Measurements from ENCODE around the gene ROCK2. TPM values are rescaled to one million over a fixed set of nuclear protein-coding genes. Genes with fewer than 3 reads are reported as not detected.

ROCK2 gene
- polyA plus RNA-seq, 3 donors, result 2.8 to 10.2 (median 4.3) TPM

DNA sequence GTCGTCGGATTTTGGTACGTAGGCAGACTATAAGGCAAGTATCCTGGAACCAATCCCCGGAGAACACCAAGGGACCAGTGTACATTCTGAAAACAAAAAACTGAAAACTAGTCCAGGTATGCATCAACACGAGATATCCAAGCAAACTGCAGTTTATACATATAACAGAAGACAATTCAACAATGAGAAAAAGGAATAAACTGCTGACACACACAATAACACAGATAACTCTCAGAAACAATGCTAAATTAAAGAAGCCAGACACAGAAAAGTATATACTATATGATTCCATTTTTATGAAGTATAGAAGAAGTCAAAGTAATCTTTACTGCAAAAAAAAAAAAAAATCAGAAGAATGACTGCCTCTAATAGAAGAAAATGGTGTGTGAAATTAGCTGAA lies 5.9 kb downstream of the ROCK2 start:
- Mint-ChIP-seq H3K9me3 (no peaks in the 10 kb centered on the region), H3K4me1 (peaks cover 32% of the 10 kb centered on the region), H3K27me3 (ENCODE audit: low read depth in 3 of 3) (peaks cover 0 to 2% (median 0%) of the 10 kb centered on the region in 3 donors), H3K4me3 (no peak overlapping the region), H3K27ac (peak overlapping the region in 1 of 7 donors; percentile 45), H3K36me3 (no peaks in the 10 kb centered on the region)
- Histone ChIP-seq H3K4me3 (replicated peaks in 1 of 3; ENCODE audit: low read depth in 2 of 3, low read length in 3 of 3) (no peak overlapping the region), H3K27ac (ENCODE audit: low read depth in 1 of 2, low read length in 2 of 2) (no peak overlapping the region), H3K27me3 (ENCODE audit: control insufficient read depth in 2 of 2, insufficient read depth in 2 of 2, low read length in 2 of 2) (no peaks in the 10 kb centered on the region), H3K9ac (ENCODE audit: insufficient read depth, low read length, poor library complexity, severe bottlenecking) (no peak overlapping the region), H3K9me3 (replicated peaks in 1 of 2; ENCODE audit: control insufficient read depth in 1 of 2, insufficient read depth in 1 of 2, low read length in 2 of 2) (no peaks in the 10 kb centered on the region), H4K20me1 (ENCODE audit: insufficient read depth, low read length) (peaks cover 94% of the 10 kb centered on the region), H3K79me2 (ENCODE audit: insufficient read depth, low read length) (peaks cover 100% of the 10 kb centered on the region), H3K4me2 (replicated peaks; ENCODE audit: extremely low read depth, low read length, poor library complexity, severe bottlenecking) (no peak overlapping the region), H3K4me1 (ENCODE audit: control insufficient read depth in 1 of 2, insufficient read depth in 2 of 2, low read length in 2 of 2) (peaks cover 15 to 18% of the 10 kb centered on the region in 2 donors), H2AFZ (ENCODE audit: insufficient read depth, low read depth, low read length, poor library complexity, severe bottlenecking) (no peak overlapping the region), H3K36me3 (replicated peaks in 1 of 2; ENCODE audit: control insufficient read depth in 1 of 2, insufficient read depth in 2 of 2, low read length in 2 of 2) (no peaks in the 10 kb centered on the region)
- intact Hi-C loops (cut with micrococcal nuclease), result no loop called here
- TF ChIP-seq, protein P1, sequence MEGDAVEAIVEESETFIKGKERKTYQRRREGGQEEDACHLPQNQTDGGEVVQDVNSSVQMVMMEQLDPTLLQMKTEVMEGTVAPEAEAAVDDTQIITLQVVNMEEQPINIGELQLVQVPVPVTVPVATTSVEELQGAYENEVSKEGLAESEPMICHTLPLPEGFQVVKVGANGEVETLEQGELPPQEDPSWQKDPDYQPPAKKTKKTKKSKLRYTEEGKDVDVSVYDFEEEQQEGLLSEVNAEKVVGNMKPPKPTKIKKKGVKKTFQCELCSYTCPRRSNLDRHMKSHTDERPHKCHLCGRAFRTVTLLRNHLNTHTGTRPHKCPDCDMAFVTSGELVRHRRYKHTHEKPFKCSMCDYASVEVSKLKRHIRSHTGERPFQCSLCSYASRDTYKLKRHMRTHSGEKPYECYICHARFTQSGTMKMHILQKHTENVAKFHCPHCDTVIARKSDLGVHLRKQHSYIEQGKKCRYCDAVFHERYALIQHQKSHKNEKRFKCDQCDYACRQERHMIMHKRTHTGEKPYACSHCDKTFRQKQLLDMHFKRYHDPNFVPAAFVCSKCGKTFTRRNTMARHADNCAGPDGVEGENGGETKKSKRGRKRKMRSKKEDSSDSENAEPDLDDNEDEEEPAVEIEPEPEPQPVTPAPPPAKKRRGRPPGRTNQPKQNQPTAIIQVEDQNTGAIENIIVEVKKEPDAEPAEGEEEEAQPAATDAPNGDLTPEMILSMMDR (IDR thresholded peaks at IDR 0.05), result no peak
- 100% methylated on average over 5 of the region's 5 CpGs for WGBS (ENCODE audit: insufficient coverage)
- no peak for DNase-seq

DNA sequence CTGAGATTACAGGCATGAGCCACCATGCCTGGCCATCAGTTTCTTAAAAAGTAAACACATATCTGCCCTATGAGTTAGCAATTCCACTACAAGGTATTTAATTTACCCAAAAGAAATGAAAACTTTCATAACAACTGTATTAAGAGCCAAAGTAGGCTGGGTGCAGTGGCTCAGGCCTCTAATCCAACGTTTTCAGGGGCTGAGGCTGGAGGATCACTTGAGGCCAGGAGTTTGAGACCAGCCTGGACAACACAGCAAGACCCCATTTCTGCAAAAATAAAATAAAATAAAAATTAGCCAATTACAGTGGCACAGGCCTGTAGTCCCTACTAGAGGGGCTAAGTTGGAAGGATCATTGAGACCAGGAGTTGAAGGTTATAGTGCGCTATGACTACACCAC lies 6.5 kb downstream of the ROCK2 start:
- peaks cover 0 to 2% (median 0%) of the 10 kb centered on the region in 3 donors for H3K27me3 Mint-ChIP-seq (ENCODE audit: low read depth in 3 of 3)
- intact Hi-C loops (cut with micrococcal nuclease), result no loop called here
- no peaks in the 10 kb centered on the region for H3K27me3 ChIP-seq (ENCODE audit: control insufficient read depth in 2 of 2, insufficient read depth in 2 of 2, low read length in 2 of 2)
- no peaks in the 10 kb centered on the region for H3K9me3 ChIP-seq (replicated peaks in 1 of 2; ENCODE audit: control insufficient read depth in 1 of 2, insufficient read depth in 1 of 2, low read length in 2 of 2)
- DNase-seq, result no peak
- no peak overlapping the region for H2AFZ ChIP-seq (ENCODE audit: insufficient read depth, low read depth, low read length, poor library complexity, severe bottlenecking)
- peaks cover 27% of the 10 kb centered on the region for H3K4me1 Mint-ChIP-seq
- no peak overlapping the region for H3K4me3 ChIP-seq (replicated peaks in 1 of 3; ENCODE audit: low read depth in 2 of 3, low read length in 3 of 3)
- H3K36me3 ChIP-seq (replicated peaks in 1 of 2; ENCODE audit: control insufficient read depth in 1 of 2, insufficient read depth in 2 of 2, low read length in 2 of 2), result no peaks in the 10 kb centered on the region
- TF ChIP-seq, protein P1 (IDR thresholded peaks at IDR 0.05), result no peak
- peaks cover 10 to 11% of the 10 kb centered on the region in 2 donors for H3K4me1 ChIP-seq (ENCODE audit: control insufficient read depth in 1 of 2, insufficient read depth in 2 of 2, low read length in 2 of 2)
- no CpG with 5 or more reads among the region's 2 CpGs for WGBS (ENCODE audit: insufficient coverage)
- peaks cover 97% of the 10 kb centered on the region for H4K20me1 ChIP-seq (ENCODE audit: insufficient read depth, low read length)
- H3K36me3 Mint-ChIP-seq, result no peaks in the 10 kb centered on the region
- H3K27ac Mint-ChIP-seq, result peak overlapping the region in 1 of 7 donors; percentile 36
- peaks cover 0 to under 1% (median 0%) of the 10 kb centered on the region in 7 donors for H3K9me3 Mint-ChIP-seq
- no peak overlapping the region for H3K9ac ChIP-seq (ENCODE audit: insufficient read depth, low read length, poor library complexity, severe bottlenecking)
- peaks cover 100% of the 10 kb centered on the region for H3K79me2 ChIP-seq (ENCODE audit: insufficient read depth, low read length)
- no peak overlapping the region for H3K4me3 Mint-ChIP-seq
- H3K27ac ChIP-seq (ENCODE audit: low read depth in 1 of 2, low read length in 2 of 2), result no peak overlapping the region
- no peak overlapping the region for H3K4me2 ChIP-seq (replicated peaks; ENCODE audit: extremely low read depth, low read length, poor library complexity, severe bottlenecking)
